ENCODE data around the gene ZNF346.
A peak's percentile ranks its signal among the peaks of the same experiment; 100 is the strongest.

Gene ZNF346

GRCh38 chr5:177023303-177023664 is 788 bp downstream of the ZNF346 start:
- Histone ChIP-seq H3K27me3 (ENCODE audit: insufficient read depth, low read length) (no peaks in the 10 kb centered on the region), H3K36me3 (ENCODE audit: insufficient read depth, low read length) (peaks cover 19% of the 10 kb centered on the region), H3K9me3 (ENCODE audit: low read length) (no peaks in the 10 kb centered on the region), H3K4me3 (ENCODE audit: low read length) (peak overlapping the region; percentile 81), H3K4me1 (ENCODE audit: insufficient read depth, low read length) (peaks cover 16% of the 10 kb centered on the region), H2AFZ (ENCODE audit: low read depth, low read length) (peak overlapping the region; percentile 97)

DNA sequence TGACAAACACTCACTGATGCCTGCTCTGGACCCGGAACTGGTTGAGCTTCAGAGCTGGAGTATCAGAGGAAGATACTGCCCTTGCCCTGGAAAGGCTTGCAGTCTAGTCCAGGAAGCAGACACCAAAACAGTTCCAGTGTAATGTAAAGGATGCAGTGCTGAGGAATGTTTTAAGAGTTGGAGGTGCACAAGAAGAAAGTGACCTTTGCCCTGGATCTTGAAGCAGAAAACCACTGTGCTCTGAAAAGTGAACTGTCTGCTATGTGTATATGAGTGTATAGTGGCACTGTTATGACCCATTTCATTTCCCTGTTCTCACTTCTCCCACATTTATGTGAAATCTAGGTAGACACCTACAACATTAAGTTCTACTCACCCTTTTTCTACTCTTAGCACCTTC is 2.1 kb downstream of the ZNF346 start:
- H3K4me1 ChIP-seq (ENCODE audit: insufficient read depth, low read length) = peaks cover 11% of the 10 kb centered on the region
- H3K4me3 ChIP-seq (ENCODE audit: low read length) = no peak overlapping the region
- H3K36me3 ChIP-seq (ENCODE audit: insufficient read depth, low read length) = peaks cover 26% of the 10 kb centered on the region
- H2AFZ ChIP-seq (ENCODE audit: low read depth, low read length) = no peak overlapping the region
- peaks cover under 1% of the 10 kb centered on the region for H3K9me3 ChIP-seq (ENCODE audit: low read length)
- no peaks in the 10 kb centered on the region for H3K27me3 ChIP-seq (ENCODE audit: insufficient read depth, low read length)

GRCh38 chr5:177025101-177025601 is 2.7 kb downstream of the ZNF346 start:
- peaks cover 28% of the 10 kb centered on the region for H3K36me3 ChIP-seq (ENCODE audit: insufficient read depth, low read length)
- H3K27me3 ChIP-seq (ENCODE audit: insufficient read depth, low read length) = no peaks in the 10 kb centered on the region
- no peak overlapping the region for H2AFZ ChIP-seq (ENCODE audit: low read depth, low read length)
- peaks cover 3% of the 10 kb centered on the region for H3K9me3 ChIP-seq (ENCODE audit: low read length)
- no peak overlapping the region for H3K4me3 ChIP-seq (ENCODE audit: low read length)
- H3K4me1 ChIP-seq (ENCODE audit: insufficient read depth, low read length) = peaks cover 11% of the 10 kb centered on the region

- Histone ChIP-seq H3K4me1 (ENCODE audit: insufficient read depth, low read length) (peaks cover 6% of the 10 kb centered on the region), H2AFZ (ENCODE audit: low read depth, low read length) (no peak overlapping the region), H3K4me3 (ENCODE audit: low read length) (no peak overlapping the region), H3K27me3 (ENCODE audit: insufficient read depth, low read length) (no peaks in the 10 kb centered on the region), H3K9me3 (ENCODE audit: low read length) (peaks cover 4% of the 10 kb centered on the region), H3K36me3 (ENCODE audit: insufficient read depth, low read length) (peaks cover 34% of the 10 kb centered on the region)
Observed at GRCh38 chr5:177027665-177028064, 5.2 kb downstream of the ZNF346 start.

DNA sequence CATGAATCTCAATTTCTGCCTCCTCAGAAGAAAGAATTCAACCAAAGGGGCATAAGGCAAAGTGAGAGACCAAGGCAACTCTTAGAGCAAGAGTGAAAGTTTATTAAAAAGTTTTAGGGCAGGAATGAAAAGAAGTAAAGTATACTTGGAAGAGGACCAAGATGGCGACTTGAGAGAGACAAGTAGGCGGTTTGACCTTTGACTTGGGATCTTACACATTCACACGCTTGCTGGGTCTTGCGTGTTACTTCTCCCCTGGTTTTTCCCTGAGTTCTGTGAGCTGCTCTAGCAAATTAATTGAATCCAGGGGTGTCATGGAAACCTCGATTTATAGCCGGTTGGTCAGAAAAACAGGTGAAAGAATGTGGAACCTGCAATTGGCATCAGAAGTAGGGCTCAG is 7.0 kb downstream of the ZNF346 start:
- Histone ChIP-seq H3K36me3 (ENCODE audit: insufficient read depth, low read length) (peaks cover 35% of the 10 kb centered on the region), H3K27me3 (ENCODE audit: insufficient read depth, low read length) (no peaks in the 10 kb centered on the region), H3K4me3 (ENCODE audit: low read length) (no peak overlapping the region), H2AFZ (ENCODE audit: low read depth, low read length) (no peak overlapping the region), H3K4me1 (ENCODE audit: insufficient read depth, low read length) (no peaks in the 10 kb centered on the region), H3K9me3 (ENCODE audit: low read length) (peaks cover 5% of the 10 kb centered on the region)

DNA sequence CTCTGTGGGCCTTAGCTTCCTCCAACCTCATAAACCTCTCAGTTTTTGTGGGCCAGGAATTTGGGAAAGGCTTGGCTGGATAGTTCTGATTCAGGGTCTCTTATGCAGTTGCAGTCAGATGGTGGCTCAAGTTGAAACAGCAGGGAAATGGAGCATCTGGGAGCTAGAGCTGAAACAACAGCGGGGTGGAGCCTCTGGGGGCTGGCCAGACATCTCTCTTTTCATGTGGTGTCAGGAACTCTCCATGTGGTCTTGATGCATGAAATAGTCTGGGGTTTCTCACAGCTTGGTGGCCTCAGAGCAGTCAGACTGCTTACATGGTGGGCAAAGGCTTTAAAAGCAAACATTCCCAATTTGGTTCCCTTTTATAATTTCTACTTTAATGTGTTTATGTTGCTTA is 13.5 kb downstream of the ZNF346 start:
- Histone ChIP-seq H3K4me1 (ENCODE audit: insufficient read depth, low read length) (peaks cover 8% of the 10 kb centered on the region), H3K27me3 (ENCODE audit: insufficient read depth, low read length) (no peaks in the 10 kb centered on the region), H3K4me3 (ENCODE audit: low read length) (no peak overlapping the region), H2AFZ (ENCODE audit: low read depth, low read length) (no peak overlapping the region), H3K36me3 (ENCODE audit: insufficient read depth, low read length) (peaks cover 20% of the 10 kb centered on the region), H3K9me3 (ENCODE audit: low read length) (peaks cover 3% of the 10 kb centered on the region)

DNA sequence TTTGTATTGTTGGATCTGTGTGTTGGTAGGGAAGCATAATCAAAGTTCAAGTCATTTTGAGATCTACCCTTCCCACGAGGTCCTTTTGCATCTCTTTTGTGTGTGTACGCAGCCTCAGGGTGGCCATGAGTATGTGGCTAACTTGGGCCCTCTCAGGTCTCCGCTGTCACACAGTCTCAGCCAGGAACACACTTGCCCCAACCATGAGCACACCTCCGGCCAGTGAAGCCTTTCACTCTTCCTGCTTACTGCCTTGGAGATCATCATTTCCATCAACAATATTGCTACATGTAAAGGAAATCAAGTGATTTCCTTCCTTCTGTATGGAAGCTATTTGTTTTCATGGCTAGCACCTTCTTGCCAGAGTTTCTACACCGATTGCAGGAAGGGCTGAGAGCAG is 13.9 kb downstream of the ZNF346 start:
- Histone ChIP-seq H2AFZ (ENCODE audit: low read depth, low read length) (no peak overlapping the region), H3K4me3 (ENCODE audit: low read length) (no peak overlapping the region), H3K36me3 (ENCODE audit: insufficient read depth, low read length) (peaks cover 25% of the 10 kb centered on the region), H3K9me3 (ENCODE audit: low read length) (peaks cover 3% of the 10 kb centered on the region), H3K27me3 (ENCODE audit: insufficient read depth, low read length) (no peaks in the 10 kb centered on the region), H3K4me1 (ENCODE audit: insufficient read depth, low read length) (peaks cover 8% of the 10 kb centered on the region)

GRCh38 chr5:177036921-177037320 is 14.4 kb downstream of the ZNF346 start:
- peaks cover 29% of the 10 kb centered on the region for H3K36me3 ChIP-seq (ENCODE audit: insufficient read depth, low read length)
- peaks cover 2% of the 10 kb centered on the region for H3K9me3 ChIP-seq (ENCODE audit: low read length)

GRCh38 chr5:177040814-177041420 is 18.4 kb downstream of the ZNF346 start:
- peaks cover 5% of the 10 kb centered on the region for H3K4me1 ChIP-seq (ENCODE audit: insufficient read depth, low read length)
- H3K27me3 ChIP-seq (ENCODE audit: insufficient read depth, low read length) = no peaks in the 10 kb centered on the region
- H3K36me3 ChIP-seq (ENCODE audit: insufficient read depth, low read length) = peaks cover 54% of the 10 kb centered on the region
- H3K4me3 ChIP-seq (ENCODE audit: low read length) = no peak overlapping the region
- H2AFZ ChIP-seq (ENCODE audit: low read depth, low read length) = no peak overlapping the region
- no peaks in the 10 kb centered on the region for H3K9me3 ChIP-seq (ENCODE audit: low read length)

More at GRCh38 chr5:177036921-177037320, 14.4 kb downstream of the ZNF346 start:
- Histone ChIP-seq H2AFZ (ENCODE audit: low read depth, low read length) (no peak overlapping the region), H3K27me3 (ENCODE audit: insufficient read depth, low read length) (no peaks in the 10 kb centered on the region), H3K4me1 (ENCODE audit: insufficient read depth, low read length) (peaks cover 8% of the 10 kb centered on the region), H3K4me3 (ENCODE audit: low read length) (no peak overlapping the region)

DNA sequence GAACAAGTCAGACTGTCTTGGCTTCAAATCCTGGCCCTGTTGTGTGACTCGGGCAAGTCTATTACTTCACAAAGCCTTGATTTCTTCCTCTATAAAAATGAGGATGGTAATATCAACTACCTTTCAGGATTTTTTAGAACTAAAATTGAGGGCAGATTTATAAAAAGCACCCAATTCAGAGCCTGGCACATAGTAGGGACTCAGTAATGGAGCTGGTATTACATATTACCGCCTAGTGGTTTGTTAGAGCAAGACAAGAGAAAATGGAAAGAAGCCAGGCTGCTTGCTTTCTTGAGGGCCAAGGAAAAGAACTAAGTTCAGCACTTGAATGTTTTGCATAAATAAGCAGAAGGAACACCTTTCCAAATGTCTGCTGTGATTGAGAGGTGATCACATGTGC is 19.4 kb downstream of the ZNF346 start:
- Histone ChIP-seq H2AFZ (ENCODE audit: low read depth, low read length) (no peak overlapping the region), H3K27me3 (ENCODE audit: insufficient read depth, low read length) (no peaks in the 10 kb centered on the region), H3K9me3 (ENCODE audit: low read length) (no peaks in the 10 kb centered on the region), H3K4me1 (ENCODE audit: insufficient read depth, low read length) (no peaks in the 10 kb centered on the region), H3K36me3 (ENCODE audit: insufficient read depth, low read length) (peaks cover 54% of the 10 kb centered on the region), H3K4me3 (ENCODE audit: low read length) (no peak overlapping the region)

GRCh38 chr5:177043114-177043513 is 20.6 kb downstream of the ZNF346 start:
- H3K4me1 ChIP-seq (ENCODE audit: insufficient read depth, low read length) = no peaks in the 10 kb centered on the region
- no peak overlapping the region for H2AFZ ChIP-seq (ENCODE audit: low read depth, low read length)
- no peaks in the 10 kb centered on the region for H3K9me3 ChIP-seq (ENCODE audit: low read length)
- H3K4me3 ChIP-seq (ENCODE audit: low read length) = no peak overlapping the region
- H3K36me3 ChIP-seq (ENCODE audit: insufficient read depth, low read length) = peaks cover 61% of the 10 kb centered on the region
- H3K27me3 ChIP-seq (ENCODE audit: insufficient read depth, low read length) = no peaks in the 10 kb centered on the region

DNA sequence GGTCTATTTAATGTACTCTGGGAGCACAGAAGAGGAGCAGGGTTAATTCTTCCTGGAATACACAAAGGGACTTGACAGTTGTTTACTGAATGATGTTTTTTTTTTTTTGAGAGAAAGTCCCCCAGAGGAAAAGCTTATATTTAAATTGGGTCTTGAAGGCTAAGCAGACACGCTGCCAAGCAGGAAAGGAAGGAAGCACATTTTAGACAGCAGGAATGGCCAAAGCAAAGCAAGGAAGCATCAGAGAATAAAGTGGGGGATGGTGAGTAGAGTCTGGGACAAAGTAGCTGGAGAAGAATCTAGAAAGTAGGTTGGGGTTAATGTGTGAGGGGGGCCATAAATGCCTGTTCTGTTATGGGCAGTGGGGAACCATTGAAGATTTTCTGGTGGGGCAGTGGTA is 21.5 kb downstream of the ZNF346 start:
- no peaks in the 10 kb centered on the region for H3K4me1 ChIP-seq (ENCODE audit: insufficient read depth, low read length)
- H3K36me3 ChIP-seq (ENCODE audit: insufficient read depth, low read length) = peaks cover 61% of the 10 kb centered on the region
- no peaks in the 10 kb centered on the region for H3K9me3 ChIP-seq (ENCODE audit: low read length)
- H3K4me3 ChIP-seq (ENCODE audit: low read length) = no peak overlapping the region
- no peak overlapping the region for H2AFZ ChIP-seq (ENCODE audit: low read depth, low read length)
- no peaks in the 10 kb centered on the region for H3K27me3 ChIP-seq (ENCODE audit: insufficient read depth, low read length)

GRCh38 chr5:177044641-177045040 is 22.1 kb downstream of the ZNF346 start:
- Histone ChIP-seq H3K36me3 (ENCODE audit: insufficient read depth, low read length) (peaks cover 61% of the 10 kb centered on the region), H3K9me3 (ENCODE audit: low read length) (no peaks in the 10 kb centered on the region)

GRCh38 chr5:177045631-177046030 is 23.1 kb downstream of the ZNF346 start:
- H3K9me3 ChIP-seq (ENCODE audit: low read length) = no peaks in the 10 kb centered on the region
- H3K4me1 ChIP-seq (ENCODE audit: insufficient read depth, low read length) = no peaks in the 10 kb centered on the region
- H3K27me3 ChIP-seq (ENCODE audit: insufficient read depth, low read length) = no peaks in the 10 kb centered on the region
- peaks cover 68% of the 10 kb centered on the region for H3K36me3 ChIP-seq (ENCODE audit: insufficient read depth, low read length)
- no peak overlapping the region for H3K4me3 ChIP-seq (ENCODE audit: low read length)
- H2AFZ ChIP-seq (ENCODE audit: low read depth, low read length) = no peak overlapping the region

More at GRCh38 chr5:177044641-177045040, 22.1 kb downstream of the ZNF346 start:
- Histone ChIP-seq H3K4me1 (ENCODE audit: insufficient read depth, low read length) (no peaks in the 10 kb centered on the region), H2AFZ (ENCODE audit: low read depth, low read length) (no peak overlapping the region), H3K4me3 (ENCODE audit: low read length) (no peak overlapping the region), H3K27me3 (ENCODE audit: insufficient read depth, low read length) (no peaks in the 10 kb centered on the region)

All from neuron (in vitro differentiated cells).